GM20000 (cell line): Measurements from ENCODE around the gene HECTD4.

Experiments used
- DNase-seq: peaks from one replicate; pipeline ENCODE4 v3.0.0; 2012; ENCODE audit warnings: low spot score
- CTCF ChIP-seq: IDR thresholded peaks from 2 replicates; pipeline ENCODE4 v1.5.1; 2012; ENCODE audit warnings: mild to moderate bottlenecking, control low read depth; ENCODE audit errors: extremely low read depth, missing control alignments

Gene HECTD4

GRCh38 chr12:112375105-112375504, 7.1 kb downstream of the HECTD4 start:
- no peak for DNase-seq

GRCh38 chr12:112374166-112374740, 8.0 kb downstream of the HECTD4 start:
- DNase-seq = no peak
- no peak for TF ChIP-seq CTCF

More at GRCh38 chr12:112375105-112375504, 7.1 kb downstream of the HECTD4 start:
- no peak for TF ChIP-seq CTCF

GRCh38 chr12:112370868-112371510, 11.2 kb downstream of the HECTD4 start:
- no peak for DNase-seq
- no peak for TF ChIP-seq CTCF

GRCh38 chr12:112370199-112370598, 12.0 kb downstream of the HECTD4 start:
- no peak for DNase-seq
- TF ChIP-seq CTCF = no peak

GRCh38 chr12:112368856-112369255, 13.4 kb downstream of the HECTD4 start:
- no peak for TF ChIP-seq CTCF
- DNase-seq = no peak

GRCh38 chr12:112367965-112368364, 14.3 kb downstream of the HECTD4 start:
- TF ChIP-seq CTCF = no peak

GRCh38 chr12:112362310-112362709, 19.9 kb downstream of the HECTD4 start:
- DNase-seq = no peak
- TF ChIP-seq CTCF = no peak

More at GRCh38 chr12:112367965-112368364, 14.3 kb downstream of the HECTD4 start:
- no peak for DNase-seq
